Fibroblast of mammary gland (primary cell): Measurements from ENCODE around the gene KRTAP10-1.

Experiments used
- DNase-seq: peaks from one replicate; pipeline ENCODE4 v3.0.0-alpha.2; 2010; ENCODE audit warnings: low read depth
- H3K4me3 ChIP-seq: 2 replicates; pipeline ENCODE4 v1.5.1; 2011; ENCODE audit warnings: low read depth, mild to moderate bottlenecking, low read length, moderate library complexity; ENCODE audit not compliant: control insufficient read depth
- TF ChIP-seq, protein P1 (sequence below): conservative IDR thresholded peaks from 2 replicates; pipeline ENCODE4 v1.5.1; 2011; ENCODE audit warnings: low read depth, low read length, inconsistent platforms; ENCODE audit not compliant: control insufficient read depth, insufficient read depth

Gene KRTAP10-1

DNA sequence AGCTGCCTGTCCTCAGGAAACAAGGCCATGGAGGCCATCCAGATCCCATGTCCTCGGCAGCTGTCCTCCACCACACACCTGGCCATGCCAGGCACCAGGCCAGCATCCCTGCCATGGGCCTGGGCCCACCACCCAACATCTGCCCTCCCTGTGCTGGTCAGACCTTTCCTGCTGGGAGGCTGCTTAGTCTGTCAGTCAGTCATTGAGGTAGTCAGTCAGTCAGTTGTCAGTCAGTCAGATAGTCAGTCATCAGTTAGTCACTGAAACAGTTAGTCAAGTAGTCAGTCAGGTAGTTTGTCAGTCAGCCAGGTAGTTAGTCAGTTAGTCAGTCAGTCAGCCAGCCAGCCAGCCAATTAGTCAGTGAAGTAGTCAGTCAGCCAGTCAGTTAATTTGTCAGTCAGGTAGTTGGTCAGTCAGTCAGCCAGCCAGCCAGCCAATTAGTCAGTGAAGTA, 17.2 kb downstream of the KRTAP10-1 start:
- no peak for DNase-seq
- TF ChIP-seq, protein P1, sequence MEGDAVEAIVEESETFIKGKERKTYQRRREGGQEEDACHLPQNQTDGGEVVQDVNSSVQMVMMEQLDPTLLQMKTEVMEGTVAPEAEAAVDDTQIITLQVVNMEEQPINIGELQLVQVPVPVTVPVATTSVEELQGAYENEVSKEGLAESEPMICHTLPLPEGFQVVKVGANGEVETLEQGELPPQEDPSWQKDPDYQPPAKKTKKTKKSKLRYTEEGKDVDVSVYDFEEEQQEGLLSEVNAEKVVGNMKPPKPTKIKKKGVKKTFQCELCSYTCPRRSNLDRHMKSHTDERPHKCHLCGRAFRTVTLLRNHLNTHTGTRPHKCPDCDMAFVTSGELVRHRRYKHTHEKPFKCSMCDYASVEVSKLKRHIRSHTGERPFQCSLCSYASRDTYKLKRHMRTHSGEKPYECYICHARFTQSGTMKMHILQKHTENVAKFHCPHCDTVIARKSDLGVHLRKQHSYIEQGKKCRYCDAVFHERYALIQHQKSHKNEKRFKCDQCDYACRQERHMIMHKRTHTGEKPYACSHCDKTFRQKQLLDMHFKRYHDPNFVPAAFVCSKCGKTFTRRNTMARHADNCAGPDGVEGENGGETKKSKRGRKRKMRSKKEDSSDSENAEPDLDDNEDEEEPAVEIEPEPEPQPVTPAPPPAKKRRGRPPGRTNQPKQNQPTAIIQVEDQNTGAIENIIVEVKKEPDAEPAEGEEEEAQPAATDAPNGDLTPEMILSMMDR, result no peak
- no peak overlapping the region for H3K4me3 ChIP-seq

DNA sequence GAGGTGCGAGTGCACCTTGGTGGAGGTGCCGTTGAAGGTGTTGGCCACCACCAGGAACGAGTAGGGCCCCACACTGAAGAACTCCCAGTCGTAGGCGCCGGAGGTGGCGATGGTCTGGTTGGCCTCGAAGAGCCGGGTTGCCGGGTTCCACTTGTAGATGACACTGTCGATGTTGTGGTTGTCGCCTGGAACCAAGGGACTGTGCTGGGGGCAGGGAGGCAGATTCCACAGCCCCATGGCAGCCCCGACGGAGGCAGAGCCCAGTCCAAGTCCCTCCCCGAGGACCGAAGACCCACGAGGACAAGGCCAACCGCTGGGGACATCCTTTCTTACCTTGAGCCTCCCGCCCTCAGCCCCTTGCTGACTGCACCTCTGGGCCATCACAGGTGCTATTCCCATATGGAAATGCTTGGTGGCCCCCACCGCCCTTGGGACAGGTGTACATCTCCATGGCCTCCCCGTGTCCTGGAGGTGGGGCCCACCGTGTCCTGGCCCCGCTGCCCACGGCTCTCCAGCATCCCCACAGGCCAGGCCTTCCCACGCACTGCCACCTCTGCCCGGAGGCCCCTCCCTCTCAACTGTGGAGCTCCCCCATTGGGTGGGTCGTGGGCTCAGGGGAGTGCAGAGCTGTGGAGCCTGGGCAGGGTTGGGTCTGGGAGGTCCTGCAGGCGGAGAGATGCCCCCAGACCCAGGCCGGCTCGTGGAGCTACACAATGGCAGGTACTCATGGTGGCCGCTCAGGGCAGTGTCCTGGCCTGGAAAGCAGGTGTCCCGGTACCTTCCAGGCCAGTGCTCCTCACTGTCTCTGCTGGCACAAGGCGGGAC, 17.9 kb downstream of the KRTAP10-1 start:
- no peak overlapping the region for H3K4me3 ChIP-seq
- TF ChIP-seq, protein P1, result no peak
- no peak for DNase-seq

DNA sequence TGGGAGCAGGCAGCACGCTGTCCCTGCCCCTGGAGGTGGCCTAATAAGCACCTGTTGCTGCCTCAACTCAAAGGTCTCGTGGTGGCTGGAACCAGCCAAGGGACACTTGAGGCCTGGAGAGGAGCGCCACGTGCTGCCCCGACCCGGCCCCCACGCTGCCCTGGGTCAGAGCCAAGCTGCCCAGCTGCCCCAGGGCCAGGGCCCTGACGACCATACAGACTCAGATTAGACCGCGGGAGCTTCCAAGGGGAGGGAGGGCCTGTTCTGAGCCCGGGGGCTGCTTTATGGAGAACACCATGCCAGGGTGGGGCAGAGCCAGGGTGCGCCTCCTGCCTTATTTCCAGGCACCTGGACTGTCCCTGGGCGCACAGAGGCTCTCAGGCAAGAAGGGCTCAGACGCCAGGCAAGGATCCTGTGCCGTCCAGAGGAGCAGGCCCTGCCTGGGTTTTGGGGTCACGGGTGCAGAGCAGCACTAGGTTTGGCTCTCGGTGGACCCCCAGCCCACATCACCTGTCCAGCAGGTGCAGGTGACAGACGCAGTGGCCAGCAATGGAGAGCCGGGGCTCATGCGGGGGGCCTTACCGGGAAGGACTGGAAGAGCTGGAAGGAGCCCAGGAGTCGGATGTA, 18.6 kb downstream of the KRTAP10-1 start:
- DNase-seq, result no peak
- TF ChIP-seq, protein P1, result no peak
- no peak overlapping the region for H3K4me3 ChIP-seq

DNA sequence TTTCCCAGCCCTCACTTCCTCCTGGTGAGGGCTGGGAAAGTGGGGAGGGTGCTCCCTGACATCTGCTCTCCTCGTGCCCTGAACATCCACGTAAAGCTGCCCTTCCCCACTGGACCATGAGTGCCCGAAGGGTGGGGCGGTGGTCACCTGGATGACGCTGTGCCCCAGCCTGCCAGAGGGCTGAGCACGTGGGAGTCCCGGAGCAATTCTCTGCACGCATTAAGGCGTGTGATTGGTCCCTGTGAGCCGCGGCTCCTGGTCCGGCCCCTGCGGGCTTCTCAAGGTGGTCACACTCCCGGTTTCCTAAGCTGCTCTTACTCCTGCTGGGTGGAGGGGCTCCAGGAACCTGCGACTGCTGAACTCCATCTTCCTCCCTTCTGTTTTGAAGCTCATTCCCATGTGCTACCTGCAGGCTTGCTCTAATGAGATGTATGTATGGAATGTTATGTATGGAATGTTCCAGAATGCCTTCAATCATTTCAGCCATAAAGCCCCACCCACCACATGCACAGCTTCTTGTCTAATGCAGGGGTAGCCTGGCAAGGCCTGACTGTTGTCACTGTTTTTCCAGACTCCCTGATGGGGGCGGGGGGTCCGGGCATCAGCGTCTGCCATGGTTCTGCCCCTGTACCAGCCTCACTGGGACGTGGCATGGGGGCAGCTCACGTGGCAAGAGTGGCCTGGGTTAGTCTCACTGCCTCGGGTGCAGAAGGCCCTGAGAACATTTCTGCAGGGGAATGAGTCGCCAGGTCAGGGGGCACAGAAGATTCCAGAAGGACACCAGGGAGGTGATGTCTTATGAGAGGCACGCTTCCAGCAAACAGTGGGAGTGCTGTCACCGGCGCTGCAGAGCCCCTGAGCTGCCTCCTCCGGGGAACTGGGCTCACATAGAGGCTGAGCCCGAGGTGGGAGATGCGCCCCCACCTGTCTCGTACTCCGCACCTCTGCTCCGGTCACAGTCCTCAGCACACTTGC, 19.4 kb downstream of the KRTAP10-1 start:
- DNase-seq, result no peak
- TF ChIP-seq, protein P1, result no peak
- no peak overlapping the region for H3K4me3 ChIP-seq

DNA sequence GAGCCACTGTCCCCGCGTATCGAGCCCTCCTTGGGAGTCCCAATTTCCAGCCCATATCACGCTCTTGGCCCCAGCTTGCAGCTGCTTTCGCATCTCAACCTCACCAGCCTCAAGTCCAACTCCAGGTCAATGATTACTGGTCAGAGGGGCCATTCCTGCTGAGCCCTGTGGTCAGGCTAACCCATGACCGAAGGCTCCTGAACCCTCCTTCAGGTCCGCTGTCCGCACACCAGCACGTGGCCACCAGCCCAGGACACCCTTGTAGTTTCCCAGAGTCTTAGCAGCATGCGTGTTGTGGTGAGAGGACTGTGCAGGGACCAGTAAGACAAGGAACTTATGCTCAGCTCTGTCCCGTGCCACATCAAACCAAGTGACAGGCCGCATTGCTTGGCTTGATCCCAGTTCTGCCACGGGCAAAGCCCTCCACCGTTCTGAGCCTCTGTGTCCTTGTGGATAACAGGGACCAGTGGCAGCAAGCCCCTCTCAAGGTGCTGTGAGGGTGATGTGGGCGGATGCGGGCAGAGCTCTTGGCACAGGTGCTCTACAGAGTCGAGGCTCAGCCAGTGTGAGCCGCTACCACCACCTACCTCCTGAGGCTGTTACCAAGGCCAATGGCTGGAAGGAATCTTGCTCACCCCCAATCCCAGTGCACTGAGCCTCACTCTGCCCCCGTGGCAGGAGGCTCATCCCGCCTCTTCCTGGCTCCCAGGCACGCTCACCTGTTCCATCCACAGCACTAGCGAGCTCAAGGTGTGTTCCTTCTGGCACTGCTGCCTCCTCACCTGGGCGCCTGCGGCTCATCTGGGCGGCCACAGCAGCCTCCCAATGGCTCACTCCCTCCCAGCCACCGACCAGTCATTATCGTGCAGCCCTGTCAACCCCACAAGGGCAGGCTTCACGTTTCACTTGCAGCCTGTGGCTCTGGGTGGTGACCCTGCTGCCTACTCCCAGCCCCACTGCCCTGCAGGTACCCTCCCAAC, 20.4 kb downstream of the KRTAP10-1 start:
- no peak for DNase-seq
- TF ChIP-seq, protein P1, result no peak

More for the DNA sequence above, 20.4 kb downstream of the KRTAP10-1 start:
- H3K4me3 ChIP-seq, result no peak overlapping the region
